SK-N-SH treated with all-trans-retinoic acid at 6 μM for 48 hours (cell line): ENCODE data around the gene FOXQ1.

ENCODE experiments used
- ARNTL ChIP-seq: fragments of 450-650 bp; formaldehyde crosslinking; IDR thresholded peaks from 2 replicates; pipeline ENCODE4 v1.5.0; 2020; ENCODE audit warnings: low read depth, mild to moderate bottlenecking, moderate library complexity, borderline replicate concordance
- CREB5 ChIP-seq: fragments of 250-450 bp; sonication (Bioruptor Pico); IDR thresholded peaks from 2 replicates; pipeline ENCODE4 v1.5.1; 2020; ENCODE audit warnings: low read depth, mild to moderate bottlenecking, moderate library complexity
- ESRRG ChIP-seq: fragments of 250-450 bp; sonication (Bioruptor Pico); IDR thresholded peaks from 2 replicates; pipeline ENCODE4 v1.6.1; 2021; ENCODE audit warnings: mild to moderate bottlenecking
- GLIS3 ChIP-seq: fragments of 250-450 bp; sonication (Bioruptor Pico); IDR thresholded peaks from 2 replicates; pipeline ENCODE4 v1.5.0; 2020; ENCODE audit warnings: mild to moderate bottlenecking, moderate library complexity
- ISL1 ChIP-seq: fragments of 250-450 bp; sonication (Bioruptor Pico); IDR thresholded peaks from 2 replicates; pipeline ENCODE4 v2.1.2; 2022; ENCODE audit warnings: mild to moderate bottlenecking, moderate library complexity
- ZFP3 ChIP-seq: fragments of 250-450 bp; sonication (Bioruptor Pico); IDR thresholded peaks from 2 replicates; pipeline ENCODE4 v1.5.0; 2020; ENCODE audit warnings: mild to moderate bottlenecking, moderate library complexity
- ZFP30 ChIP-seq: fragments of 450-650 bp; formaldehyde crosslinking; IDR thresholded peaks from 2 replicates; pipeline ENCODE4 v1.5.0; 2022; ENCODE audit warnings: mild to moderate bottlenecking, moderate library complexity
- ZNF565 ChIP-seq: fragments of 450-650 bp; formaldehyde crosslinking; conservative IDR thresholded peaks from 2 replicates; pipeline ENCODE4 v1.5.0; 2020; ENCODE audit warnings: low read depth, mild to moderate bottlenecking, moderate library complexity
- ZNF8 ChIP-seq: fragments of 450-650 bp; formaldehyde crosslinking; IDR thresholded peaks from 2 replicates; pipeline ENCODE4 v1.5.0; 2020; ENCODE audit warnings: mild to moderate bottlenecking, moderate library complexity
- TF ChIP-seq, protein P1 (sequence below): fragments of 250-450 bp; sonication (Bioruptor Pico); IDR thresholded peaks from 2 replicates; pipeline ENCODE4 v1.8.0; 2020; ENCODE audit warnings: mild to moderate bottlenecking, moderate library complexity, borderline replicate concordance

DNA sequence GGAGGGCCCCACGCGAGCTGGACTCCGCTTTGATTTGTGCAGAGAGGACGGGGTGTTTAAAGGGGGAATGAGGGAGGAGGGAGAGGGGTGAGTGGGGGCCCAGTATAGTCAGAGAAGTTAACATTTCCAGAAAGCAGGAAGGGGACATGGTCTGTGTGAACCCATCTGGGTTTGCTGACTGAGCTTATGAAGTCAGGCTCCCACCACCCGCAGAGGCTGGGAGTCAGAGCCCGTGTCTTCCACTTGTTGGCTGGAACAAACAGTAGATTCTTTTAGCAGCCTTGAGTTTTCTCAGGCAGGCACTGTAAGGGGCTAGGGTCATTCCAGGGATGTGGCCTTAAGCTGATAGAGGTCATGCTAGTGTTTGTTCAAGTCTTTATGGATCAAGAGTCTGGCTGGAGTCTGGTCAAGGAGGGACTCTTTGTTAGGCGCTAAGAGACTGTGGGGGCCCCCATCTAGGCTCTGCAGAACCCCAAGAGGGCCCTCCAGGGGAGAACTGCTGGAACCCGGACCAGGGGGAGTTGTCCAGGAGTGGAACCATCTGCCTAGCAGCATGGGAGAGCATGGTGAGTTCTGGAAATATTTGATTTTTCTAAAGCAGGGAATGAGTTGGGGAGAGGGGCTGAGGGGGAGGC is 31.1 kb upstream of the FOXQ1 start:
- TF ChIP-seq GLIS3 (no peak), ZFP3 (CRISPR knock-in tag) (no peak), ARNTL (CRISPR knock-in tag) (no peak), ISL1 (CRISPR knock-in tag) (no peak), ZFP30 (CRISPR knock-in tag) (no peak), ZNF8 (CRISPR knock-in tag) (no peak), ESRRG (CRISPR knock-in tag) (no peak), CREB5 (no peak), ZNF565 (no peak)
- TF ChIP-seq, protein P1, sequence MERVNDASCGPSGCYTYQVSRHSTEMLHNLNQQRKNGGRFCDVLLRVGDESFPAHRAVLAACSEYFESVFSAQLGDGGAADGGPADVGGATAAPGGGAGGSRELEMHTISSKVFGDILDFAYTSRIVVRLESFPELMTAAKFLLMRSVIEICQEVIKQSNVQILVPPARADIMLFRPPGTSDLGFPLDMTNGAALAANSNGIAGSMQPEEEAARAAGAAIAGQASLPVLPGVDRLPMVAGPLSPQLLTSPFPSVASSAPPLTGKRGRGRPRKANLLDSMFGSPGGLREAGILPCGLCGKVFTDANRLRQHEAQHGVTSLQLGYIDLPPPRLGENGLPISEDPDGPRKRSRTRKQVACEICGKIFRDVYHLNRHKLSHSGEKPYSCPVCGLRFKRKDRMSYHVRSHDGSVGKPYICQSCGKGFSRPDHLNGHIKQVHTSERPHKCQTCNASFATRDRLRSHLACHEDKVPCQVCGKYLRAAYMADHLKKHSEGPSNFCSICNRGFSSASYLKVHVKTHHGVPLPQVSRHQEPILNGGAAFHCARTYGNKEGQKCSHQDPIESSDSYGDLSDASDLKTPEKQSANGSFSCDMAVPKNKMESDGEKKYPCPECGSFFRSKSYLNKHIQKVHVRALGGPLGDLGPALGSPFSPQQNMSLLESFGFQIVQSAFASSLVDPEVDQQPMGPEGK (CRISPR knock-in tag): no peak
